GM12865 (cell line): ENCODE data around the gene KRTAP1-4.

Experiments
- DNase-seq: peaks from one replicate; pipeline ENCODE4 v3.0.0; 2010; ENCODE audit warnings: low read depth
- H3K4me3 ChIP-seq: 2 replicates; pipeline ENCODE4 v1.5.1; 2011; ENCODE audit warnings: mild to moderate bottlenecking, low read depth, low read length, control low read depth
- TF ChIP-seq, protein P1 (sequence below): IDR thresholded peaks from 2 replicates; pipeline ENCODE4 v1.5.1; 2011; ENCODE audit warnings: low read length, control low read depth, low read depth, inconsistent platforms; ENCODE audit not compliant: insufficient read depth; ENCODE audit errors: missing control alignments

KRTAP1-4 gene

DNA sequence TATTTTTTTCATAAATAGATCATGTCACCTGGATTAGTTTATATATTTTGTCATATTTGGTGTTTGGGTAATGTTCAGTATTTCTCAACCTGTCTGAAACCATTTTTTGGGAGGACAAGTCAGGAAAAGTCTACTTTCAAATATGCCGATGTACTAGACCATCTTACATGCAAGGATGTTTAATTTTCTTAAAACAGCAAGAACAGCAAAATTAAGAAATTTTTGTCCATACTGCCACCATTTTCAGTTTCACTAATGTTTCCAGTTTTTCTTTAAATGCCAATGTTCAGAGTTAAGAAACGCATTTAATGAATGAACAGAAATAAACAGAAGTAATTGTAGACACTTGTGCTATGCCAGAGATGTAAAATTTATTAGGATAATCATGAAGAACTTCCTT lies 36.9 kb downstream of the KRTAP1-4 start:
- TF ChIP-seq, protein P1, sequence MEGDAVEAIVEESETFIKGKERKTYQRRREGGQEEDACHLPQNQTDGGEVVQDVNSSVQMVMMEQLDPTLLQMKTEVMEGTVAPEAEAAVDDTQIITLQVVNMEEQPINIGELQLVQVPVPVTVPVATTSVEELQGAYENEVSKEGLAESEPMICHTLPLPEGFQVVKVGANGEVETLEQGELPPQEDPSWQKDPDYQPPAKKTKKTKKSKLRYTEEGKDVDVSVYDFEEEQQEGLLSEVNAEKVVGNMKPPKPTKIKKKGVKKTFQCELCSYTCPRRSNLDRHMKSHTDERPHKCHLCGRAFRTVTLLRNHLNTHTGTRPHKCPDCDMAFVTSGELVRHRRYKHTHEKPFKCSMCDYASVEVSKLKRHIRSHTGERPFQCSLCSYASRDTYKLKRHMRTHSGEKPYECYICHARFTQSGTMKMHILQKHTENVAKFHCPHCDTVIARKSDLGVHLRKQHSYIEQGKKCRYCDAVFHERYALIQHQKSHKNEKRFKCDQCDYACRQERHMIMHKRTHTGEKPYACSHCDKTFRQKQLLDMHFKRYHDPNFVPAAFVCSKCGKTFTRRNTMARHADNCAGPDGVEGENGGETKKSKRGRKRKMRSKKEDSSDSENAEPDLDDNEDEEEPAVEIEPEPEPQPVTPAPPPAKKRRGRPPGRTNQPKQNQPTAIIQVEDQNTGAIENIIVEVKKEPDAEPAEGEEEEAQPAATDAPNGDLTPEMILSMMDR, result no peak
- H3K4me3 ChIP-seq, result no peak overlapping the region
- no peak for DNase-seq

DNA sequence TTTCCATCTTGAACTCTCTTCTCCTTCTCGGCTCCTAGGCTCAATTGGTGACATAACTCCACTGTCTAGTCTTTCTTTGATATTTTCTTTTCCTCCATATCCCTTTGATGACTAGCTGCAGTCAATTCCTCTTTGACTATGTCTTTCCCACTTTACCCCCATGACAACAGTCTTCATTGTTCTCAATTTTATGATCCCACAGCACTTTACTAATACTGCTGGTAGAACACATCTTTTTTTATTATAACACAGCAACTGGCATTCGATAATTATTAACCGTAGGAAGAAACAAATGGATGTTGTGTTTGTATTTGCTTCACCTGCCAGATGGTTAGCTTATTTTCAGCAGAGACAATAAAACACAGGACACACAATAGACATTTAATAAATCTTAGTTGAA lies 37.3 kb downstream of the KRTAP1-4 start:
- no peak overlapping the region for H3K4me3 ChIP-seq
- TF ChIP-seq, protein P1, result no peak
- DNase-seq, result no peak

DNA sequence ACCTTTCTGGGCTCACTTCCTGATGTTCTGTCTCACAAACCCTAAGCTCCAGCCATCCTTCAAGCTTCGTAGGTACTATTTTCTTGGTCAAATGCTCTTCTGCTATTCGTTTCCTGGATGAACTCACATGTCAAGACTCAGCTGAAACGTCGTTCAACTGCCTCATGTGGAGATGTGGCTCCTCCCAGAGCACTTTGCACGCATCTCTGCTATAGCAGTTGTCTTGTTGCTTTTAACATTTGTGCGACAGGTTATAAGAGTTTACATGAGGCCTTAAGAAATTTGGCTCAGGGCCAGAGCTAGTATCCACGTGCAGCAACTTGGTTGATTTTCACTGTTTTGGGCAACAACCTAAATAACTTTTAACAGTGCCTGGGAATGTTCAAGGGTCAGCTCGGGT lies 43.1 kb downstream of the KRTAP1-4 start:
- TF ChIP-seq, protein P1, result no peak
- H3K4me3 ChIP-seq, result no peak overlapping the region
- no peak for DNase-seq

DNA sequence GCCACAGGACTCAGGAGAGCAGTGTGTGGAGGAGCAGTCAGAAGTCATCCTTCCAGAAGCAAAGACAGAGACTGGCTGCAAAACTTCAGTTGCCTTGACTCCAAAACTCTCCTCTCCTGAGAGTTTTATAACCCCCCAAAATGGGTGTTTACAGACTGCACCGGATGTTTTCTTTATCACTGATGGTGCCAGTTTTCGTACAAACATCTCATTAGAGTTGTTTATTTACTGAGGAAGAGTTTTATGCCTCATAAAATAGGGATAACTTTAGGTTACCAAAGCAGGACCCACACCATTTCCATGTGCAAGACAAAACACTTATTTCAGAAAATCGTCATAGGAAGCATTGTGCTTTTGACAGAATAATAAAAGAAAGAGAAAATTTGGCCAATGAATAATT lies 45.8 kb downstream of the KRTAP1-4 start, which contains the start of gene KRT40:
TSS of gene KRT40 (minus strand) at position 101 of the 400 bp plus-strand sequence. CDS start at position 48, 53 bp downstream.
- TF ChIP-seq, protein P1, result no peak
- no peak for DNase-seq

DNA sequence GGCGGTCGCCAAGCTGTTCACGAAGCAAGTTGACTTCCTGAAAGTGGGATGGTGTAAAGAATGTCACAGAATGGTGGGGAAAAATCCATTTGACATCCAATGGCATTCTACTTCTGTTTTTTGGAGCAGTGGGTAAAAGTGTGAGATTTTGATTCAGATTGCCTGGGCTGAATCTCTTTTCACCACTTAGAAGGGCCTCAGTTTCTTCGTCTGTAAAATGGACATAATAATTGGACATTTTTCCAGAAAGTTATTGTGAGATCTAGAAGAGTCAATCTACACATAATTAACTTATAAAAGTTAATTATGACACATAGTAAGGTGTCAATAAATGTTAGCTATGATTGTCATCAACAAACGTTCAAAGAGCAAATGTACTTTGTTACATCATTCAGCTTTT lies 48.9 kb downstream of the KRTAP1-4 start:
- DNase-seq, result no peak
- no peak overlapping the region for H3K4me3 ChIP-seq
- TF ChIP-seq, protein P1, result no peak

More for the DNA sequence above, 45.8 kb downstream of the KRTAP1-4 start, which contains the start of gene KRT40:
- no peak within 1 kb of the TSS for H3K4me3 ChIP-seq

DNA sequence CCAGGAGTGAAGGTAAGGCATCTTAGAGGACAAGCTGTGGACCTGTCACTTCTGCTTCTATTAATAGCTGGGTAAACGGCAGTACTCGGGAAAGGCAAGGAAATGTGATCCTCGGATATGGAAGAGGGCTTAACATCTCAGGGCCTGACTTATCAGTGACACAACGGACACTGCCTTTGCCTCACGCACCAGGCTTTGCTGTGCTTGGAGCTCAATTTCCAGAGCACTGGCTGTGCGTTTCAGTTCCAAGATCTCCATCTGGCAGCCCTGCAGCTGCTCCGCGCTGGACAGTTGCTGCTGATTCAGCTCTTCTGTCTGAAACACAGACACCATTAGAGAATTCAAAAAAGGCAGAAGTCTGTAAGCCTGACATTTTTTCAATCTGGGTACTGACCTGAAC lies 49.4 kb downstream of the KRTAP1-4 start:
- DNase-seq, result no peak
- TF ChIP-seq, protein P1, result no peak
- no peak overlapping the region for H3K4me3 ChIP-seq

DNA sequence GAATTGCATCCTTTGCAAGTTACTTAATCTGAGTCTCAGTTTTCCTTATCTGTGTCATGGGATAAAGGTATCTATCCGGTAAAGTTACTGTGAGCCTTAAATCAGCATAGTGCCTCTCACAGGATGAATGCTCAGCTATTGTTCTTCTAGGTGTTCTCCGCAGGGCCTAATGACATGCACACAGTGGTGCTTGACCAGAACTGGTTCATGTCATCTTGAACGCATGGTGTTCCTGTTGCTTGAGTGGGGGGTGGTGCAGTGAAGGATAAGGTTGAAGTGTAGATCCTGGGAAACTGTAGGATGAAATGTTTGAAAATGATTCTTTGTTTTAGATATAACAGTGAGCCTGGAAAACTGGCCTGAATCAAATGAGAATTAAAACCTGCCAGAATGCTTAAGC lies 49.9 kb downstream of the KRTAP1-4 start:
- no peak overlapping the region for H3K4me3 ChIP-seq
- DNase-seq, result no peak
- TF ChIP-seq, protein P1, result no peak
